NCI-H460 (cell line): ENCODE measurements around the gene CCND1. TPM values are rescaled to one million over a fixed set of nuclear protein-coding genes. Genes with fewer than 3 reads are reported as not detected.

Source experiments
- DNase-seq: peaks from one replicate; pipeline ENCODE4 v3.0.0-alpha.2; 2016; ENCODE audit warnings: low read depth; ENCODE audit errors: extremely low read depth
- total RNA-seq: library from RNA; depleted of rRNA; stranded (reverse); fragments of >200 nt; shearing (Covaris generic); gene quantifications from 2 replicates; pipeline ENCODE4 v1.2.3, GENCODE V29; 2014

CCND1 gene
- total RNA-seq, 1 experiment from 2014 or later, result 63.6 TPM

DNA sequence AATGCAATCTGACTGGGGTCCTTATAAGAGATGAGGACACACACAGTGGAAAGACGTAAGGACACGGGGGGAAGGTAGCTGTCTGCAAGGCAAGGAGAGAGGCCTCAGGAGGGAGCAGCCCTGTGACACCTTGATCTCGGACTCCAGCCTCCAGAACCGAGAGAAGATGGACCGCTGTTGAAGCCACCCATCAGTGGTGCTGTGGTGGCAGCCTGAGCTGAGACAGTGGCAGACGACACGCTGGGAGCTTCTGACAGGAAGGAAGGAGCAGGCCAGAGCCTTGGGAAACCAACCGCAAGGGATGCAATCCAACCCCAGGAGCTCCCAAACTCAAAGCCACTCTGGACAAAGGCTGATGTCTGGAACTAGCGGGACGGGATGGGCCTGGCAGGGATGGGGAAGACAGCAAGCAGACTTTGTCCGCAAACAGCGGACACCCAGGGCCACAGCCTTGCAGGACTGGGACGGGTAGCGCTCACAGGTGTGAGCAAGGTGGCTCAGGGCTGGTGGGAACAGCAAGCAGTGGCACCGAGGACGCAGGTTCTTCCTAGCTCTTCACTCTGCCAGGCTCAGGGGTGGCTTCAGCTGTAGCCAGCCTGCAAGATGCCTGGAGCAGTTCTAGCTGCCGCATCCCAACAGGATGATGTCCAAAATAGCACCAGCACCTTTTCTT is 23.3 kb downstream of the CCND1 start:
- no peak for DNase-seq

DNA sequence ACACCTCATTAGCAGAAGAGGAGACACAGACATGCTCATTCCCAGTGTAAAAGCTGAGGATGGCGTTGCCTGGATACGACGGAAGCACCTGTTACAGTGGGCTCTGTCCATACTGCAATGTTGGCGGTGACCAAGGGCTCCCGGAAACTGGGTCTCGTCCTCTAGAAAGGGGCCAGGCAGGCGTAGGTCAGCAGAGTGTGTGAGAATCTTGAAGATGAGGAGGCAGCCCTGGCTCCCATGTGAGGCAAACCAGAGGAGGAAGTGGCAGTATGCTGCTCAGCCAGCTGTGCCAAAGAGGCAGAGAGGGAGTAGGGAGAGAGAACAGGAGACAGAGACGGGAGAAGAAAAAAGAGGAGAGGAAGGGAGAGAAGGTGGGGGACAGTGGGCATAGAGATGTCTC is 23.9 kb downstream of the CCND1 start:
- no peak for DNase-seq

DNA sequence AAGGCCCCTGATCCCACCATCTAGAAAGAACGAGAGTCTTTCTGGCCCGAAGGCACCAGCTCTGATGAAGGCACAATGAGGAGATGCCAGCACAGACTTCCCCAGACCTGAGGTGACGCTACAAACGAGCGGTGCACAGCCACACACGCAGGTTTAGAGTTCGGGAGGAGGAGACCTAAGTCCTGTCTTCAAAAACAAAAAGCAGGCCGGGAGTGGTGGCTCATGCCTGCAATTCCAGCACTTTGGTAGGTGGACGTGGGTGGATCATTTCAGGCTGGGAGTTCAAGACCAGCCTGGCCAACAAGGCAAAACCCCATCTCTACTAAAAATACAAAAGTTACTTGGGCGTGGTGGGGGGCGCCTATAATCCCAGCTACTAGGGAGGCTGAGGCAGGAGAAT is 24.7 kb downstream of the CCND1 start:
- no peak for DNase-seq

DNA sequence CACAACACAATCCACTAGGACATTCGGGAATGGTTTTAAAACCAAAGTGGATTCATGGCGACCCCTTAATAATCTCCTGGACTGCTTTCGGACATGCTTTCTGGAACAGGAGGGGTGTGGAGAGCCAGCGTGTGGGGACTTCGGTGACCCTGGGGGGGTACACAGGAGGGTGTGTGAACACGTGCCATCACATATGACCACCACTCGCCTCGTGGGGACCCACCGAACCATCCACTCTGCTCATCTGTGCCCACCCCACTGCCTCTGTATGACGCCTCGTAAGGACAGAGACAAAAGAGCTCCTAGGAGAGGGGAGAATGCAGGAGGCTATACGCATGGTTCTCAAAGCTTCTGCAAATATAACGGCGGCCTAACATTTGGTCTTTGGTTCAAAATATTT is 25.3 kb downstream of the CCND1 start:
- DNase-seq, result no peak

DNA sequence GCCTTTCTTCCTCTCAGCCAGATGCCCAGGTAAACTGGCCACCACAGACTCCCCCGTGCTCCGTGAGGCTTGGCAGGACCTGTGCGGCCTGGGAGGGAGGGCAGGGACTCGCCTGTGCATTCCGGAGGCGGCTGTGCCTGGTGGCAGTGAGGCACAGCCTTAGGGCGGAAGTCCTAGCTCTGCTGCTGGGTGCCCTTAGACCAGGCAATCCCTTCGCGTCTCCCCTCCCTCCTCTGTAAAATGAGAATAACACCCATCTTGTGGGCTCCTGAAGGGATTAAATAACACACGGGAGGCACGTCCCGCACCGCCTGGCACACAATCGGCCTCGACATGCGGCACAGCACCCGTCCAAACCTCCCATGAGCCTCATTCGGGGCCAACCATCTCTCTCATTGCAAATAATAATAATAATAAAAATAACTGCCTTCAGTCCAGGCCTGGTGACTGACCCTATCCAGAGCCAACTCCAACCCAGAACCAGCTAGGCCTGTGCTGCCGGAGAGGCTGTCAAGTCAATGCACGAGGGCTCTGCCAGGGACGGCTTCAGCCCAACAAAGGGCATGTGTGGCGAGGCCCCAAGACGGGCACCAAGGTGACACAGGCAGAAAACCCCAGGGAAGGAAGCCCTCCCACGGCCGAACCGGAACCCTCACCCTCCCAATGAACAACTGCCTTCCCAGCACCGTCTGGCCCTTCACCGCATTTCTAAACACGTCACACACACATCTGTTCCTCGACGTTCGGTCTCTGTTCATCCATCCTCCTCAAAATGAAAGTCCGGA is 26.0 kb downstream of the CCND1 start:
- DNase-seq, result no peak

DNA sequence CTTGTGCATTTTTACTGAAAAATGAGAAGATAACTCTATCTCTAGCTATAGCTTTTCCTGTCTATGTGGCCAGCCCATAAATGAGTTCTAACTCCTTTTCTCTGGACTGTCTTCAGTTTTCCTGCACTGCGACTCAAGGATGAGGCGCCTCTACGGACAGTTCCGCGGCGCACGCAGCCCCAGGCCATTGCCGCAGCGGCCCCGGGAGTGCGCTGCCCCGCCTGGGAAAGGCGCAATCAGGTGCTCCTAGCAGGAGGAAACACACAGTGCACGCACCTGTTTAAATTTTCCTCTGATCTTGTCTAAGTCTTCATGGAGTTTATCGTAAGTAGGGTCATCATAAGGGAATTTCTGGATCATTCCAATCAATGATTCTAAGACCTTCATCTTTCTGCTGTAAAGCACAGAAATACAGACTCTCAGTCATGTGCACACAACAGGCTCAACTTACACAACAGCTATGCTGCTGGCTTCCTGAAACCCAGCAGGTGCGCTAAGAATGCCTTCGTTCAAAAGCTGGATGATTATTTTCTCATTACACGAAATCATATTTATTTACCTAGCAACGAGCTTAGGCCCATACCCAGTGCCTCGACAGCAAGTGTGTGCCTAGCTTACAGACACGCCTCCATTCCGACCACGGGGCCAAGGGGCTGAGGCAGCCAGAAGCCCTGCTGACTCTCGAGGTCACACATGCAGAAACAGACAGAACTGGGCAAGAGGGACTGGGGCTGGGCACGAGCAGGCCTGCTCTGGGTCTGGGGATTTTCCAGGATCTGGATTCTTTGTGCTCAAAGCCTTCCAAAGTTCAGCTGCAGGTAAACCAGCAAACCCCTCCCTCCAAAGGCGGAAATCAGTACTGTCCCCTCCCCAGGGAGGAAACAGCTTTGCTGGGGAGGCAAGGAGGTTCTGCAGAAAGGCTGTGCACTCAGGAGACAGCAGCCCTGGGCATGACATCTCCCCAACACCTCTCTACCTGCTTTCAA is 27.0 kb downstream of the CCND1 start:
- no peak for DNase-seq

DNA sequence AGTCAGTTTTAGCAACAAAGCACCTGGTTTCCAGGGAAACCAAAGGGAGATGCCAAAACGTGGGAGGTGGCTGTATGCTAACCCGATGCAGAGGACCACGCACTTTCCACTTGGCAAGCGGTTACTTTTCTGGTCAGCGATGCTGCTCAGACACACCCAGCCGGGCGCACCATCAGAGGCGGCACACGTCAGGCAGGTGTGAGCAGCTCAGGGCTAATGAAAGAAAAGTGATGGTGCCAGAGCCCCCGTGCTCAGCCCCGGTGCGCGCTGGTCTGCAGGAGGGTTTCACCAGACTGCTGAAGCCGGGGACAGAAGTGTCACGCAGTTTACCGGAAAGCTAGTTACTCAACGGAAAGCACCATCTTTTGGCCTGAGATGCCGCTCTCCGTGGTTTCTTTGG is 28.5 kb downstream of the CCND1 start:
- DNase-seq, result no peak

DNA sequence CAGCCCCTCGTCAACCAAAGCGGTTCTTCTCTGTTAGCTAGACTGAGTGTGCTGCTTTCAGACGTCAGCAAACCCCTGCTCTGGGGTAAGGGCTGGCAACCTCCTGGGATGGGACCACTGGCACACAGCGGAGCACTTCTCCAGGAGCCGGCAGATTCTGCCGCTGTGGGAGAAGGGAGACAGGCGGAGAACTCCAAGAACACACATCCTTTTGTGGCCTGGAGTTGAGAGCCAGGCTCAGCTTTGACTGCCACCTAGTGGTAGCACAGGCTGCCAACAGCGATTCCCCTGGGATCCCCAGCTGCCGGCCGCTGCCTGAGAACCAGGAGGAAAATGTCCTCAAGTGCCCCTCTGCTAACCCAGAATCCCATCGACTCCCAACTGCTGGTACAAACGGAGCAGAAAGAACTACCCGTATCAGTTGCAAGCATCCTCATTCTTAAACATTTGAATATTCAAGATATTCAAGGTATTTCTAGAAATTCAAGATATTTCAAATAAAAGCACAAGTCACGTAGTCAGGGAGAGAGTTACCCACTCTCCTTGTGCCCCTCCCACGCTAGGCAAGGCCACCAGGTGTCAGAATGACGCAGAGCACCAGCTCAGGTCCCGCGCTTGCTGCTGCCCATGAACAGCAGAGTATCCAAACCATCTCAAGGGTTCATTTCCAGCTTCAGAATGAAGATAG is 29.3 kb downstream of the CCND1 start:
- DNase-seq, result peak; percentile 70

DNA sequence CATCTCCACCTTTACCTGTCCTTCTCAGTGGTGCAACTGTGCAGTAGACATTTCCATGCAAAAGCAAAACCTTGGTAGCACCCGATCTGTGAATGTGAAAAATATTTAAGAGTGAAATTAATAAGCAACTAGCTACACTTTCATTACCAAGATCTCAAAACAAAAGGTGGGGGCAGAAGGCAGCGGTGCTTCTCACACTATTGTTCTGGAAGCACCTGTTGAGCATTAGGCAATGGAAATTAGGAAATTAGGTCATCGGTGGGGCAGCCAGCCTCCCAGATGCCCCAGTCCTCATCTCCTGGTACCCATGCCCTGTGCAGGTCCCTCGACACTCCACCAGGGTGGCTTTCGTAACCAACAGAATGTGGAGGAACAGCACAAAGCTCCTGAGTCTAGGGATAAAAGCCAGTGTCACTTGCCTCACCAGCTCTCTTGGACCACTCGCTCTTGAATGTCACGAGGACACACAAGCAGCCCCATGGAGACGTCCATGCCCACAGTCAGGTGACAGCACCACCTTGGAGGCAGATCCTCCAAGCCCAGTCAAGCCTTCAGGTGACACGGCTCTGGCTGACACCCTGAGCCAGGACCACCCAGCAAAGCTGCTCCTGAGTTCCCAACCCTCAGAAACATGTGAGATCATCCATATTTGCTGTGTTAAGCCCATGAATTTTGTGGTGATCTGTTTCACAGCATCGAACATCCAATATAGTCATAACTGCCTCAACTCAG is 30.9 kb downstream of the CCND1 start:
- no peak for DNase-seq

DNA sequence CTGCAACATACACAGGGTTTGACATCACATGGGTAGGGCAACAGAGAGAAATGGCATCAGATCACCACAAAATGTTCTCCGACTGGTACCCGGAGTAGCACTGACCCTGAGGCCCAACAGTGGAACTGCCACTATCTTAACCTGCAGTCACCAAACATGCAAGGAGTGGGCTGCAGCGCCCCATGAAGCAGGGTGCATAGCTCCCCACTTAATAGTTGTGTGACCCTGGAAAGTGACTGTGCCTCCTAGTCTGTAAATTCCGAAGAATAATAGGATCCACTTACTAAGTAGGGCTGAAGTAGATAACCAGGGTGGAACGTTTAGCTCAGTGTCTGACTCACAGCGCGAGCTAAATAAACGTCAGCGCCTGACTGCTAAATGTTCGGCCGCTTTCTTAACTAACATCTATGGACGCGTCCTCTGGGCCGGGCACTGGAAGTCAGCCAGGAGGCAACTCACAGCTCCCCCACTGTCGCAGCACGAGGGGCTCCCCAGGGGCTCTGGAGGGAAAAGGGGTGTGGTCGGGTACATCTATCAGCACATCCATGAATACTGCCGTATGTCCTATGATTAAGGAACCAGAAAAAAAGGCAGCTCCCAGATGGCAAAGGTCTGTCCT is 33.4 kb downstream of the CCND1 start:
- no peak for DNase-seq

DNA sequence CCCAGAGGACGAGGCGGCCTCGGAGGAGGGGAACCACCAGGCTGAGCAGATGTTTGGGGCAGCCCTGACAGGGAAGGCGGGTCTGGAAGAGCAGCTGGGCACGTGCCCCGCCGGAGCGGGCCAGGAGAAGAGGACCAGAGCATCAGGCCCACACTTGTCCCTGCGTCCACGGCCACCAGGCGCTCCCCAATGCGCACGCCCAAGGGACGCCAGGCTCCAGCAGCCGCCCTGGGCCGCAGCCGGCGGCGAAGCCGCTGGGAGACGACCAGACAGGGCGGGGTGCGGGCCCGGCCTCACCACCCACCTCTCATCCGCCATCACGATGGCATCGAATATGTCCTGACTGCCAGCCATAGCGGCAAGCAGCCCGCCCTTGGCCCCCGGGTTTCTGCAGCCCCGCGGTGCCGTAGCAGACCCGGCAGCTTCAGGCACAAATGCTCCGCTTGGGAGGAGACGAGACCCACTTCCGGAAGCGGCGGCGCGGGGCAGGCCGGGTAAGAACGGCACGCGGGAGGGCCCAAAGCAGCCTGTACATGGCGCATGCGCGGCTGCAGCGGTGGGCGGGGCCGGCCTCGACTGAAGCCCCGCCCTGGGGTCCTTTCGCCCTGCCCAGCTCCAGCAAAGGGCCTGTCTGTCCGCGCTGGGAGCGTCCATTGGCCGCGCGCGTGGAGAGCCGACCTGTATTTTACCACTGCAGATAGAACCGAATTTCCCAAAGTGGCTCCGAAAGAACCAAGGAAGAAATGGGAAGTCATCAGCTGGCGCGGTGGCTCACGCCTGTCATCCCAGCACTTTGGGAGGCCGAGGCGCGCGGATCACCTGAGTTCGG is 34.1 kb downstream of the CCND1 start, which contains the start of gene LTO1:
Gene LTO1 (minus strand): TSS at position 468 of the 829 bp plus-strand sequence. CDS start 114 bp downstream, at position 354.
- DNase-seq, result peak; percentile 91

DNA sequence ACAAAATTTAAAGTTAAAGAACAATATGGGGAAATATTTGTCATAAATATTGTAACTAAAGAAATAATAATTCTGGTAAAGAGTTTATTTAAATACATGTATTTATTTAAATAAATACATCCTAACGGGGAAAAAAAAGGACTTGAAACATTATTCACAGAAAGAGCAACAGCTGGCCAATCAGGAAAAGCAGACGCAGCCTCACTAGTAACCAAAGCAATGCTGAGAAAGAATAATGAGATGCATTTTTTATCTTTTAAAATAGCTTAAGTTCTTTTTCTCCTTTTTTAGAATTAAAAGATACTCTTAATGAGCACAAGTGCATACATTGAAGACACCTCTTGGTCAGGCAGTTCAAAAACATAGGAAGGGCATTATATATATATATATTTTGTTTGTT is 36.8 kb downstream of the CCND1 start:
- no peak for DNase-seq

DNA sequence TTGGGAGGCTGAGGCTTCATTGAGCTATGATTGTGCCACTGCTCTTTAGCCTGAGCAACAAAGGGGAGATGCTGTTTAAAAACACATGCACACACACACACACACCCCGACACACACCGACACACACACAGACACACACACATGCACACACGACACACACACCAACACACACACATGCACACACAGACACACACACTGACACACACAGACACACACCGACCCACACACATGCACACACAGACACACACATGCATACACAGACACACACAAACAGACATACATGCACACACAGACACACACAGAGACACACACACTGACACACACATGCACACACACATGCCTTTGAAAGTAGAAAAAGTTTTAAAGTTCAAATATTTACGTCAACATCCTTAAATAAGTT is 39.7 kb downstream of the CCND1 start:
- DNase-seq, result no peak

DNA sequence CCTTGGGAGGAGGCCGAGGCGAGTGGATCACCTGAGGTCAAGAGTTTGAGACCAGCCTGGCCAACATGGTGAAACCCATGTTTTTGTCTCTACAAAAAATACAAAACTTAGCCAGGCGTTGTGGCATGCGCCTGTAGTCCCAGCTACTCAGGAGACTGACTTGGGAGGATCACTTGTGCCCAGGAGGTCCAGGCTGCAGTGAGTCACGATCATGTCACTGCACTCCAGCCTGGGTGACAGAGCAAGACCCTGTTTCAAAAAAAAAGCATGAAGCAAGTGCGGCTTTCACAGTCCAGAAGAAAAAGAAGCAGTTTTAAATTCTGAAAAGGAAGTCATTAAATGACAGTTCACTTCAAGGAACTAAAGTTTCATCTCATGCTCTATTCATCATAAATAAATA is 41.3 kb downstream of the CCND1 start:
- no peak for DNase-seq

DNA sequence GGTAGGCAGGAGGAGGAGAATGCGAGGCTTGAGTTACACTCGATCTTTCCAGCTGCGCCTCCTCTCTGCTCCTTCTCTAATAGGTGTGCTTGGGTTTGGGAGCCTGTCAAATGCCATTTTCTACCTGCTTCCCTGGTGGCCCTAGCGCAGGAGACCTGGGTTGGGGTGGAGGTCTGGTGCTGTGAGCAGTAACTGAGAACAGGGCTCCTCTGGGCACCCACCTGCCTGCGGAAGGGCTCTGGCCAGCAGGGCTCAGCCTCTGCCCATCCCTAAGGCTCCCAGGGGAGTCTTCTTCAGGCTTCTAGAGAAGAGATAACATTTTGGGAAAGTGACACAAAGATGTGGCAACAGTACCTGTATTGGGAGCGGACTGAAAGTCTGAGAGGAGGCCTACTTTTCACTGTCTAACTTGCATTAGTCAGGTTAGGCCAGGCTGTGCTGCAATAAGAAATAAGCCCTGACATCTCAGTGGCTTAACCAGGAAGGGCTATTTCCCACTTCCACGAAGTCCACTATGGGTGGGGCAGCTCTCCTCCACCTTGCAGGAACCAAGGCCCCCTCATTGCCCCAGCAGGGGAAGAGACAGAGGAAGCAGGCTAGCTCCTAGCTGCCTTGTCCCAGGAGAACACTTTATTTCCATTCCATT is 41.8 kb downstream of the CCND1 start:
- DNase-seq, result no peak

DNA sequence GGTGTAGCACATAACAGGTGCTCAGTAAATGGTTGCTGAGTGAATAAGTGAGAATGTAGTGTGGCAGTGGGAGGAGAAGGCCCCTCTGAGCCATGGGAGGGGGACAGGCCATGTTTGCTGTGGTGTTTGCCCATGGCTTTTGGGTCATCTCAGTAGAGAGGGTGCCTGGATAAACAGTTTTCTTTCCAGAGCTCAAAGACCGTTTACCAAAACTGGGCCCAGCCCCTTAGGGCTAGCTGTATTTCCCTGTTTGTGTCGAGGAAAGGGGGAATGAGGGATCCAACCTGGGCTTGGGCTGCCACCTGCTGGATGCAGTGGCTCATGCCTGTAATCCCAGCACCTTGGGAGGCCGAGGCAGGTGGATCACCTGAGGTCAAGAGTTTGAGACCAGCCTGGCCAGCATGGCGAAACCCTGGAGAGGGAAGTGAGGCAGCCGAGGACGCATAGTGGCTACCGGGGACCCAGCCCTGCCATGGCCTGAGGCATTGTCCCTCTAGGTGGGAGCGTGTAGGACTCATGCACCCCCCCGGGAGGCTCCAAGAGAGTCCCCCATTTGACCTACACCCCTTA is 42.9 kb downstream of the CCND1 start:
- no peak for DNase-seq

DNA sequence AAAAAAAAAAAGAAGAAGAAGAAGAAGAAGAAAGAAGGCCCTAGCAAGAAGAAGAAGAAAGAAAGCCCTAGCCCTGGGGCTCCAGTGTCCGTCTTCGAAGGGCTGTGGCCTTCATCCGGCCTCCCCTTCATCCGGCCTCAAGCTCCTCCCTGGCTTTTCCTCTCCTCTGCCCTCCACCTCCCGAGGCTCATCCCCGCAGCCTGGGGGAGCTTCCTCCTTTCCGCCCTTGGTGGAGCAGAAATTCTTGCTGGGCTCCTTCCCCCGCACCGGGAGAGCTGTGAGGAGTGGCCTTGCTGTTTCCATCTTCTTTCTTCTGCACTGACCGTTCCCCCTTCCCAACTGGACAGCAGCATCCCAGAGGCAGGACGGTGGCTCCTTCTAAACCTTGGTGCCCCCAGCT is 43.7 kb downstream of the CCND1 start:
- no peak for DNase-seq

DNA sequence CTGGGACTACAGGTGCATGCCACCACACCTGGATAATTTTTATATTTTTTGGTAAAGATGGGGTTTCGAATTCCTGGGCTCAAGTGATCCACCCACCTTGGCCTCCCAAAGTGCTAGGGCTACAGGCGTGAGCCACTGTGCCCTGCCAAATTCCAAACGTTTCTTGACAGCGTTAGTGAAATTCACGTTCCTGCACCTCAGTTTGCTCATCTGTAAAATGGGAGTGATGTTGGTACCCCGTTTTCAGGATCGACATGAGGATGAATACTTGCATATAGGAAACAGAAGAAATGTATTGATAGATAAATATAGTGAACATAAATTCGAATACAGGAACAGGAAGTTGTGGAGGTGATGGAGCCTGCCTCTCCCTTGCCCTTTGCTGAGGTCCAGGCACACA is 44.4 kb downstream of the CCND1 start:
- DNase-seq, result no peak
